Measurements from ENCODE around the gene DYRK1A. TPM values are rescaled to one million over a fixed set of nuclear protein-coding genes. Genes with fewer than 3 reads are reported as not detected.
A peak's percentile ranks its signal among the peaks of the same experiment; 100 is the strongest.
"Not testable (repeated sequence)": the region's sequence is repeated elsewhere in the genome, so short reads cannot be mapped to it uniquely, and the experiment has no call there.

The DYRK1A gene
- total RNA-seq, 1 donor from 2014 or later: 23.6 TPM

GRCh38 chr21:37546299-37546908 lies 179.8 kb downstream of the DYRK1A start:
- no peak for DNase-seq (ENCODE audit: low read depth)

GRCh38 chr21:37546949-37547614 lies 180.5 kb downstream of the DYRK1A start:
- TF ChIP-seq CTCF (conservative IDR thresholded peaks at IDR 0.05; ENCODE audit: low read depth, low read length): no peak
- H3K4me3 ChIP-seq (ENCODE audit: low read depth, low read length): no peak overlapping the region
- peak; percentile 61 for DNase-seq (ENCODE audit: low read depth)

More at GRCh38 chr21:37546299-37546908, 179.8 kb downstream of the DYRK1A start:
- H3K4me3 ChIP-seq (ENCODE audit: low read depth, low read length): no peak overlapping the region
- TF ChIP-seq CTCF (conservative IDR thresholded peaks at IDR 0.05; ENCODE audit: low read depth, low read length): peak; percentile 15

GRCh38 chr21:37547615-37548200 lies 181.1 kb downstream of the DYRK1A start:
- no peak for TF ChIP-seq CTCF (conservative IDR thresholded peaks at IDR 0.05; ENCODE audit: low read depth, low read length)

GRCh38 chr21:37548521-37548981 lies 182.0 kb downstream of the DYRK1A start:
- no peak overlapping the region for H3K4me3 ChIP-seq (ENCODE audit: low read depth, low read length)
- TF ChIP-seq CTCF (conservative IDR thresholded peaks at IDR 0.05; ENCODE audit: low read depth, low read length): no peak
- DNase-seq (ENCODE audit: low read depth): no peak

More at GRCh38 chr21:37547615-37548200, 181.1 kb downstream of the DYRK1A start:
- no peak overlapping the region for H3K4me3 ChIP-seq (ENCODE audit: low read depth, low read length)
- no peak for DNase-seq (ENCODE audit: low read depth)

- DNase-seq (ENCODE audit: low read depth); H3K4me3 ChIP-seq (ENCODE audit: low read depth, low read length): not testable (repeated sequence)
Observed at GRCh38 chr21:37549730-37550129, 183.2 kb downstream of the DYRK1A start.

GRCh38 chr21:37550157-37550556 lies 183.6 kb downstream of the DYRK1A start:
- DNase-seq (ENCODE audit: low read depth): no peak
- TF ChIP-seq CTCF (conservative IDR thresholded peaks at IDR 0.05; ENCODE audit: low read depth, low read length): no peak

GRCh38 chr21:37550618-37551330 lies 184.2 kb downstream of the DYRK1A start:
- no peak for DNase-seq (ENCODE audit: low read depth)
- no peak for TF ChIP-seq CTCF (conservative IDR thresholded peaks at IDR 0.05; ENCODE audit: low read depth, low read length)
- no peak overlapping the region for H3K4me3 ChIP-seq (ENCODE audit: low read depth, low read length)

More at GRCh38 chr21:37550157-37550556, 183.6 kb downstream of the DYRK1A start:
- H3K4me3 ChIP-seq (ENCODE audit: low read depth, low read length): no peak overlapping the region

All from epithelial cell of proximal tubule (primary cell).